ENCODE results near the gene TULP4. TPM values are rescaled to one million over a fixed set of nuclear protein-coding genes. Genes with fewer than 3 reads are reported as not detected.

TULP4 gene
- total and polyA plus RNA-seq, 2 donors (not counting 1 experiment from before 2014, with no cell fraction given): 12.0 to 90.0 TPM

- no peak for TF ChIP-seq EZH2 (IDR thresholded peaks at IDR 0.05; ENCODE audit: borderline replicate concordance, insufficient read depth, low read depth, low read length, poor library complexity, severe bottlenecking)
- no peak for TF ChIP-seq CTCF (IDR thresholded peaks at IDR 0.05)
- H3K4me1 Mint-ChIP-seq: peaks cover 49% of the 10 kb centered on the region
These were observed 1.7 kb downstream of the TULP4 start for GRCh38 chr6:158313989-158314388.

GRCh38 chr6:158314737-158315136 is 2.5 kb downstream of the TULP4 start:
- H3K27me3 ChIP-seq (replicated peaks in 1 of 4; ENCODE audit: control extremely low read depth in 1 of 4, control insufficient read depth in 3 of 4, insufficient read depth in 4 of 4, low read length in 3 of 4): no peaks in the 10 kb centered on the region
- H3K9ac ChIP-seq (ENCODE audit: low read length): no peak overlapping the region
- H3K4me2 ChIP-seq (replicated peaks; ENCODE audit: low read depth, low read length, poor library complexity, severe bottlenecking): no peak overlapping the region
- H3K4me3 ChIP-seq (ENCODE audit: control extremely low read depth in 1 of 5, extremely low read depth in 1 of 5, insufficient read depth in 1 of 5, low read depth in 2 of 5, low read length in 4 of 5): no peak overlapping the region
- POLR2A ChIA-PET: no interaction called here
- TF ChIP-seq EZH2 (IDR thresholded peaks at IDR 0.05; ENCODE audit: borderline replicate concordance, insufficient read depth, low read depth, low read length, poor library complexity, severe bottlenecking) (no peak), CTCF (IDR thresholded peaks at IDR 0.05) (no peak)
- intact Hi-C loops (cut with micrococcal nuclease): no loop called here
- H3K27ac Mint-ChIP-seq: no peak overlapping the region
- H3K4me3 Mint-ChIP-seq: no peak overlapping the region
- H3K4me1 ChIP-seq (ENCODE audit: control insufficient read depth in 2 of 2, insufficient read depth in 2 of 2, low read length in 2 of 2): peaks cover 16 to 17% of the 10 kb centered on the region in 2 donors
- no peak for DNase-seq
- H4K20me1 ChIP-seq (ENCODE audit: control insufficient read depth, insufficient read depth, low read length, poor library complexity, severe bottlenecking): no peaks in the 10 kb centered on the region
- CTCF ChIA-PET: interaction anchor here (0.5 to 1.0 kb wide), 2 partner anchors 94 to 177 kb away, joined by 3 read pairs; no protein-coding TSS in a partner anchor
- peaks cover 3 to 16% of the 10 kb centered on the region in 2 experiments for H3K36me3 ChIP-seq (replicated peaks in 1 of 2; ENCODE audit: control extremely low read depth in 1 of 2, control insufficient read depth in 1 of 2, extremely low read depth in 1 of 2, insufficient read depth in 2 of 2, low read length in 1 of 2)
- peaks cover 50% of the 10 kb centered on the region for H3K4me1 Mint-ChIP-seq
- peaks cover 27% of the 10 kb centered on the region for H3K79me2 ChIP-seq (ENCODE audit: control insufficient read depth, insufficient read depth, low read length)
- no peak overlapping the region for H2AFZ ChIP-seq (ENCODE audit: insufficient read depth, low read depth, low read length, poor library complexity, severe bottlenecking)
- ATAC-seq (ENCODE audit: low read depth): no peak
- H3K9me3 ChIP-seq (ENCODE audit: control extremely low read depth in 1 of 3, control insufficient read depth in 2 of 3, insufficient read depth in 1 of 3, low read length in 2 of 3): peaks cover 0 to 5% (median 3%) of the 10 kb centered on the region in 3 donors
- H3K27me3 Mint-ChIP-seq: no peaks in the 10 kb centered on the region
- no peaks in the 10 kb centered on the region for H3K9me3 Mint-ChIP-seq (ENCODE audit: insufficient read depth)
- no peak overlapping the region for H3K27ac ChIP-seq (ENCODE audit: low read length in 2 of 2)
- no CpG with 5 or more reads among the region's 3 CpGs for WGBS (ENCODE audit: insufficient coverage)

More at GRCh38 chr6:158313989-158314388, 1.7 kb downstream of the TULP4 start:
- Histone ChIP-seq H2AFZ (ENCODE audit: insufficient read depth, low read depth, low read length, poor library complexity, severe bottlenecking) (peak overlapping the region; percentile 59), H3K79me2 (ENCODE audit: control insufficient read depth, insufficient read depth, low read length) (peaks cover 24% of the 10 kb centered on the region), H4K20me1 (ENCODE audit: control insufficient read depth, insufficient read depth, low read length, poor library complexity, severe bottlenecking) (no peaks in the 10 kb centered on the region), H3K9me3 (ENCODE audit: control extremely low read depth in 1 of 3, control insufficient read depth in 2 of 3, insufficient read depth in 1 of 3, low read length in 2 of 3) (peaks cover 0 to 5% (median 3%) of the 10 kb centered on the region in 3 donors), H3K27ac (ENCODE audit: low read length in 2 of 2) (peak overlapping the region in 1 of 2 donors; percentile 41), H3K9ac (ENCODE audit: low read length) (peak overlapping the region; percentile 55), H3K4me2 (replicated peaks; ENCODE audit: low read depth, low read length, poor library complexity, severe bottlenecking) (peak overlapping the region; percentile 71), H3K36me3 (replicated peaks in 1 of 2; ENCODE audit: control extremely low read depth in 1 of 2, control insufficient read depth in 1 of 2, extremely low read depth in 1 of 2, insufficient read depth in 2 of 2, low read length in 1 of 2) (peaks cover 3 to 16% of the 10 kb centered on the region in 2 experiments), H3K27me3 (replicated peaks in 1 of 4; ENCODE audit: control extremely low read depth in 1 of 4, control insufficient read depth in 3 of 4, insufficient read depth in 4 of 4, low read length in 3 of 4) (no peaks in the 10 kb centered on the region), H3K4me3 (ENCODE audit: control extremely low read depth in 1 of 5, extremely low read depth in 1 of 5, insufficient read depth in 1 of 5, low read depth in 2 of 5, low read length in 4 of 5) (peak overlapping the region in 4 of 5 experiments; percentile 24 to 57 (median 46)), H3K4me1 (ENCODE audit: control insufficient read depth in 2 of 2, insufficient read depth in 2 of 2, low read length in 2 of 2) (peaks cover 16 to 17% of the 10 kb centered on the region in 2 donors)
- POLR2A ChIA-PET: no interaction called here
- intact Hi-C loops (cut with micrococcal nuclease): no loop called here
- DNase-seq: peak; percentile 42
- Mint-ChIP-seq H3K27me3 (no peaks in the 10 kb centered on the region), H3K9me3 (ENCODE audit: insufficient read depth) (no peaks in the 10 kb centered on the region), H3K4me3 (peak overlapping the region; percentile 86), H3K27ac (peak overlapping the region; percentile 78)
- WGBS (ENCODE audit: insufficient coverage): 12% methylated on average over 9 of the region's 9 CpGs
- ATAC-seq (ENCODE audit: low read depth): peak; percentile 51
- CTCF ChIA-PET: no interaction called here
